HepG2 (cell line): Measurements from ENCODE around the gene NCOA4. TPM values are rescaled to one million over a fixed set of nuclear protein-coding genes. Genes with fewer than 3 reads are reported as not detected.

Experiments
- FOXO1 ChIP-seq: sonication (generic); formaldehyde crosslinking; IDR thresholded peaks from 2 replicates; pipeline ENCODE4 v1.4.0; 2020; ENCODE audit warnings: missing genetic modification reagents
- HMG20A ChIP-seq: IDR thresholded peaks from 2 replicates; pipeline ENCODE4 v1.6.1; 2016; ENCODE audit warnings: borderline replicate concordance
- KDM5A ChIP-seq: fragments of 200-600 bp; sonication (generic); IDR thresholded peaks from 2 replicates; pipeline ENCODE4 v1.7.0; 2018; ENCODE audit warnings: antibody characterized with exemption, mild to moderate bottlenecking, low read length, borderline replicate concordance
- PAX8 ChIP-seq: sonication (generic); formaldehyde crosslinking; IDR thresholded peaks from 2 replicates; pipeline ENCODE4 v1.8.0; 2022; ENCODE audit warnings: mild to moderate bottlenecking, missing genetic modification reagents, borderline replicate concordance
- PCBP1 ChIP-seq: fragments of 200-400 bp; formaldehyde crosslinking; IDR thresholded peaks from 2 replicates; pipeline ENCODE4 v1.6.1; 2017; ENCODE audit warnings: mild to moderate bottlenecking, low read depth, low read length, borderline replicate concordance
- TAF1 ChIP-seq: sonication (generic); formaldehyde crosslinking; IDR thresholded peaks from 2 replicates; pipeline ENCODE4 v1.4.0; 2020; ENCODE audit warnings: missing genetic modification reagents
- ZKSCAN8 ChIP-seq: IDR thresholded peaks from 2 replicates; pipeline ENCODE4 v1.6.1; 2016; ENCODE audit warnings: borderline replicate concordance, missing genetic modification reagents, missing compliant biosample characterization
- ZNF44 ChIP-seq: sonication (generic); formaldehyde crosslinking; IDR thresholded peaks from 2 replicates; pipeline ENCODE4 v1.5.1; 2020; ENCODE audit warnings: mild to moderate bottlenecking, missing genetic modification reagents
- ZNF709 ChIP-seq: sonication (generic); formaldehyde crosslinking; IDR thresholded peaks from 2 replicates; pipeline ENCODE4 v1.5.0; 2020; ENCODE audit warnings: mild to moderate bottlenecking, missing genetic modification reagents
- ZSCAN21 ChIP-seq: sonication (generic); formaldehyde crosslinking; IDR thresholded peaks from 2 replicates; pipeline ENCODE4 v1.8.0; 2022; ENCODE audit warnings: mild to moderate bottlenecking, missing genetic modification reagents, moderate library complexity, borderline replicate concordance
- ZSCAN29 ChIP-seq: sonication (generic); formaldehyde crosslinking; conservative IDR thresholded peaks from 2 replicates; pipeline ENCODE4 v1.4.0; 2020; ENCODE audit warnings: mild to moderate bottlenecking, missing genetic modification reagents
- ZSCAN31 ChIP-seq: sonication (generic); formaldehyde crosslinking; IDR thresholded peaks from 2 replicates; pipeline ENCODE4 v1.5.0; 2020; ENCODE audit warnings: low read depth, mild to moderate bottlenecking, missing genetic modification reagents
- polyA plus RNA-seq, 8 experiments: library from polyadenylated mRNA; depleted of rRNA in 3 of 8; stranded (reverse) in 7 of 8; unstranded in 1 of 8; fragments of >200 nt; fragmentation: Illumina TruSeq in 4 of 8; extraction: Trizol in 4 of 8; gene quantifications; 2 replicates each; pipeline versions ENCODE4 v1.2.1 to v1.2.3, GENCODE V29; 2011 to 2016; ENCODE audit warnings: low read depth in 4 of 8, missing spikeins in 1 of 8, mixed read lengths in 1 of 8; ENCODE audit not compliant: insufficient read depth in 1 of 8
- total RNA-seq, 5 experiments: library from RNA; depleted of rRNA; stranded (reverse); fragments of >200 nt; fragmentation: Illumina TruSeq; extraction: Trizol; gene quantifications; 2 replicates each; pipeline ENCODE4 v1.2.3, GENCODE V29; 2016; ENCODE audit warnings: low read depth in 1 of 5
- TF ChIP-seq, protein P1 (sequence below): sonication (generic); formaldehyde crosslinking; IDR thresholded peaks from 2 replicates; pipeline ENCODE4 v1.4.0; 2020; ENCODE audit warnings: mild to moderate bottlenecking, missing genetic modification reagents
- TF ChIP-seq, protein P2 (sequence below): IDR thresholded peaks from 2 replicates; pipeline ENCODE4 v1.6.1; 2016; ENCODE audit warnings: missing genetic modification reagents, missing compliant biosample characterization
- TF ChIP-seq, protein P3 (sequence below): sonication (generic); formaldehyde crosslinking; IDR thresholded peaks from 2 replicates; pipeline ENCODE4 v1.4.0; 2020; ENCODE audit warnings: missing genetic modification reagents
- TF ChIP-seq, protein P4 (sequence below): sonication (generic); formaldehyde crosslinking; IDR thresholded peaks from 2 replicates; pipeline ENCODE4 v1.4.0; 2020; ENCODE audit warnings: mild to moderate bottlenecking, missing genetic modification reagents
- TF ChIP-seq, protein P5 (sequence below): sonication (generic); formaldehyde crosslinking; IDR thresholded peaks from 2 replicates; pipeline ENCODE4 v1.4.0; 2020; ENCODE audit warnings: low read depth, mild to moderate bottlenecking, missing genetic modification reagents
- TF ChIP-seq, protein P6 (sequence below): IDR thresholded peaks from 2 replicates; pipeline ENCODE4 v1.6.1; 2012; ENCODE audit warnings: low read length, improper control_type of control experiment

Gene NCOA4
- total and polyA plus RNA-seq, 2 of the 13 experiments (the other 11 are each of a cell fraction or from before 2014, with no cell fraction given): 306 to 400 TPM

DNA sequence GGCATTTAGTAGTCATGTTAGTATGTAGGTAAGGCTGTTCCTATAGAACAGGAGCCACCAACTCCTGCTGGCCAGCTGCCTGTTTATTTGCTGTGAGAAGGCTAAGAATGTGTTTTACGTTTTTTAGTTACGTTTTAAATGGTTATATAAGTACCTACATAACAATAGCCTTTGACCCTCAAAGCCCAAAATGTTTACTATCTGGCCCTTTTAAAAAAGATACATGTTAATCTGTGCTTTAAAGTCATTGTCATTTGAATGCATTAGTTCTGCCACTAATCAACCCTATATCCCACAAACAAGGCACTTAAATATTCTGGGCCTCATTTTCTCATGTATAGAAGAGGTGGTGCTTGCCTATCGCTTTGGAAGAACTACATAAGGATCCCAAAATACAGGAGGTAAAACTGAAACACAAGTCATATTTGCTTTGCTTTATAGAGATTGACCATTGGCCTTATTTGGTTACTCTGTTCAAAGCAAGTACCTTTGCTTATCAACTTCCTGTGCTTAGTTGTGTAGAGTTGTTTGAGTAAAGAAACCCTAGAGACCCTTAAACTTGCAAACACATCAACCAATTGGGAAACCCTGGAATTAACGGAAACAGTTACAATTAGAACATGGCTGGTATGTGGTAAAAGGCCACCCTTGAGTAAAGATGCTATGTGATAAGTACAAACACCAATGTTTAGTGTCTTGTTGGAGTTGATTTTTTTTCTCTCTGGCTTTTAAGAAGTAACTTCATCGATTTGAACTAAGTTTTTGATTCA lies 32.2 kb downstream of the NCOA4 start (continued):
- TF ChIP-seq, protein P1, sequence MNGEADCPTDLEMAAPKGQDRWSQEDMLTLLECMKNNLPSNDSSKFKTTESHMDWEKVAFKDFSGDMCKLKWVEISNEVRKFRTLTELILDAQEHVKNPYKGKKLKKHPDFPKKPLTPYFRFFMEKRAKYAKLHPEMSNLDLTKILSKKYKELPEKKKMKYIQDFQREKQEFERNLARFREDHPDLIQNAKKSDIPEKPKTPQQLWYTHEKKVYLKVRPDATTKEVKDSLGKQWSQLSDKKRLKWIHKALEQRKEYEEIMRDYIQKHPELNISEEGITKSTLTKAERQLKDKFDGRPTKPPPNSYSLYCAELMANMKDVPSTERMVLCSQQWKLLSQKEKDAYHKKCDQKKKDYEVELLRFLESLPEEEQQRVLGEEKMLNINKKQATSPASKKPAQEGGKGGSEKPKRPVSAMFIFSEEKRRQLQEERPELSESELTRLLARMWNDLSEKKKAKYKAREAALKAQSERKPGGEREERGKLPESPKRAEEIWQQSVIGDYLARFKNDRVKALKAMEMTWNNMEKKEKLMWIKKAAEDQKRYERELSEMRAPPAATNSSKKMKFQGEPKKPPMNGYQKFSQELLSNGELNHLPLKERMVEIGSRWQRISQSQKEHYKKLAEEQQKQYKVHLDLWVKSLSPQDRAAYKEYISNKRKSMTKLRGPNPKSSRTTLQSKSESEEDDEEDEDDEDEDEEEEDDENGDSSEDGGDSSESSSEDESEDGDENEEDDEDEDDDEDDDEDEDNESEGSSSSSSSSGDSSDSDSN (CRISPR knock-in tag): no peak
- TF ChIP-seq ZSCAN21 (CRISPR knock-in tag) (peak; percentile 40; the same call in 1 of the 2 replicates), PAX8 (CRISPR knock-in tag) (no peak), ZKSCAN8 (CRISPR knock-in tag) (peak; percentile 63; the same call in 1 of the 2 replicates), PCBP1 (no peak), HMG20A (peak; percentile 94), FOXO1 (peak; percentile 92), KDM5A (0 out of 2 replicates have a peak, but pooled peaks have one; percentile 4), TAF1 (no peak), ZNF44 (CRISPR knock-in tag) (no peak), ZSCAN31 (CRISPR knock-in tag) (no peak), ZSCAN29 (CRISPR knock-in tag) (peak; percentile 64; the same call in 1 of the 2 replicates), ZNF709 (peak; percentile 31; the same call in 1 of the 2 replicates)
- TF ChIP-seq, protein P2, sequence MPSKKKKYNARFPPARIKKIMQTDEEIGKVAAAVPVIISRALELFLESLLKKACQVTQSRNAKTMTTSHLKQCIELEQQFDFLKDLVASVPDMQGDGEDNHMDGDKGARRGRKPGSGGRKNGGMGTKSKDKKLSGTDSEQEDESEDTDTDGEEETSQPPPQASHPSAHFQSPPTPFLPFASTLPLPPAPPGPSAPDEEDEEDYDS (CRISPR knock-in tag): no peak; the same call in 1 of the 2 replicates
- TF ChIP-seq, protein P3, sequence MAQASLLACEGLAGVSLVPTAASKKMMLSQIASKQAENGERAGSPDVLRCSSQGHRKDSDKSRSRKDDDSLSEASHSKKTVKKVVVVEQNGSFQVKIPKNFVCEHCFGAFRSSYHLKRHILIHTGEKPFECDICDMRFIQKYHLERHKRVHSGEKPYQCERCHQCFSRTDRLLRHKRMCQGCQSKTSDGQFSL (CRISPR knock-in tag): no peak
- TF ChIP-seq, protein P4, sequence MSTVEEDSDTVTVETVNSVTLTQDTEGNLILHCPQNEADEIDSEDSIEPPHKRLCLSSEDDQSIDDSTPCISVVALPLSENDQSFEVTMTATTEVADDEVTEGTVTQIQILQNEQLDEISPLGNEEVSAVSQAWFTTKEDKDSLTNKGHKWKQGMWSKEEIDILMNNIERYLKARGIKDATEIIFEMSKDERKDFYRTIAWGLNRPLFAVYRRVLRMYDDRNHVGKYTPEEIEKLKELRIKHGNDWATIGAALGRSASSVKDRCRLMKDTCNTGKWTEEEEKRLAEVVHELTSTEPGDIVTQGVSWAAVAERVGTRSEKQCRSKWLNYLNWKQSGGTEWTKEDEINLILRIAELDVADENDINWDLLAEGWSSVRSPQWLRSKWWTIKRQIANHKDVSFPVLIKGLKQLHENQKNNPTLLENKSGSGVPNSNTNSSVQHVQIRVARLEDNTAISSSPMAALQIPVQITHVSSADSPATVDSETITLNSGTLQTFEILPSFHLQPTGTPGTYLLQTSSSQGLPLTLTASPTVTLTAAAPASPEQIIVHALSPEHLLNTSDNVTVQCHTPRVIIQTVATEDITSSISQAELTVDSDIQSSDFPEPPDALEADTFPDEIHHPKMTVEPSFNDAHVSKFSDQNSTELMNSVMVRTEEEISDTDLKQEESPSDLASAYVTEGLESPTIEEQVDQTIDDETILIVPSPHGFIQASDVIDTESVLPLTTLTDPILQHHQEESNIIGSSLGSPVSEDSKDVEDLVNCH (CRISPR knock-in tag): no peak
- TF ChIP-seq, protein P5, sequence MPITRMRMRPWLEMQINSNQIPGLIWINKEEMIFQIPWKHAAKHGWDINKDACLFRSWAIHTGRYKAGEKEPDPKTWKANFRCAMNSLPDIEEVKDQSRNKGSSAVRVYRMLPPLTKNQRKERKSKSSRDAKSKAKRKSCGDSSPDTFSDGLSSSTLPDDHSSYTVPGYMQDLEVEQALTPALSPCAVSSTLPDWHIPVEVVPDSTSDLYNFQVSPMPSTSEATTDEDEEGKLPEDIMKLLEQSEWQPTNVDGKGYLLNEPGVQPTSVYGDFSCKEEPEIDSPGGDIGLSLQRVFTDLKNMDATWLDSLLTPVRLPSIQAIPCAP (CRISPR knock-in tag): no peak
- TF ChIP-seq, protein P6, sequence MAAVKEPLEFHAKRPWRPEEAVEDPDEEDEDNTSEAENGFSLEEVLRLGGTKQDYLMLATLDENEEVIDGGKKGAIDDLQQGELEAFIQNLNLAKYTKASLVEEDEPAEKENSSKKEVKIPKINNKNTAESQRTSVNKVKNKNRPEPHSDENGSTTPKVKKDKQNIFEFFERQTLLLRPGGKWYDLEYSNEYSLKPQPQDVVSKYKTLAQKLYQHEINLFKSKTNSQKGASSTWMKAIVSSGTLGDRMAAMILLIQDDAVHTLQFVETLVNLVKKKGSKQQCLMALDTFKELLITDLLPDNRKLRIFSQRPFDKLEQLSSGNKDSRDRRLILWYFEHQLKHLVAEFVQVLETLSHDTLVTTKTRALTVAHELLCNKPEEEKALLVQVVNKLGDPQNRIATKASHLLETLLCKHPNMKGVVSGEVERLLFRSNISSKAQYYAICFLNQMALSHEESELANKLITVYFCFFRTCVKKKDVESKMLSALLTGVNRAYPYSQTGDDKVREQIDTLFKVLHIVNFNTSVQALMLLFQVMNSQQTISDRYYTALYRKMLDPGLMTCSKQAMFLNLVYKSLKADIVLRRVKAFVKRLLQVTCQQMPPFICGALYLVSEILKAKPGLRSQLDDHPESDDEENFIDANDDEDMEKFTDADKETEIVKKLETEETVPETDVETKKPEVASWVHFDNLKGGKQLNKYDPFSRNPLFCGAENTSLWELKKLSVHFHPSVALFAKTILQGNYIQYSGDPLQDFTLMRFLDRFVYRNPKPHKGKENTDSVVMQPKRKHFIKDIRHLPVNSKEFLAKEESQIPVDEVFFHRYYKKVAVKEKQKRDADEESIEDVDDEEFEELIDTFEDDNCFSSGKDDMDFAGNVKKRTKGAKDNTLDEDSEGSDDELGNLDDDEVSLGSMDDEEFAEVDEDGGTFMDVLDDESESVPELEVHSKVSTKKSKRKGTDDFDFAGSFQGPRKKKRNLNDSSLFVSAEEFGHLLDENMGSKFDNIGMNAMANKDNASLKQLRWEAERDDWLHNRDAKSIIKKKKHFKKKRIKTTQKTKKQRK: no peak
